HepG2 (cell line): ENCODE measurements around the gene LRRC45. TPM values are rescaled to one million over a fixed set of nuclear protein-coding genes. Genes with fewer than 3 reads are reported as not detected.

Experiments
- ATAC-seq: fragments of 200-7000 bp; cut with Tn5 transposase; 3 replicates; pipeline ENCODE4 v1.9.1; 2020; ENCODE audit warnings: mild to moderate bottlenecking, moderate library complexity
- BruUV-seq: library from RNA; stranded (reverse); fragments of 400-500 nt; replicated peaks from 2 replicates; lab custom pipeline; 2021; lab: Mats Ljungman, UMichigan
- CTCF ChIA-PET: fragments of 300-600 bp; formaldehyde crosslinking; extraction: SDS; loops from one replicate; lab custom pipeline; 2021; ENCODE audit warnings: low total read pairs, inconsistent platforms, low intra/inter-chr PET ratio; lab: Yijun Ruan, JAX
- POLR2A ChIA-PET: fragments of 350-600 bp; sonication (Branson Sonifier 250); formaldehyde crosslinking; loops from one replicate; lab custom pipeline; 2020; ENCODE audit warnings: antibody characterized with exemption, inconsistent platforms; lab: Yijun Ruan, JAX
- DNase-seq: peaks from one replicate; pipeline ENCODE4 v3.0.0-alpha.2; 2015; ENCODE audit warnings: low spot score
- FAIRE-seq: peaks from 3 replicates; lab custom pipeline; 2011; peaks lifted over from hg19 to GRCh38; lab: Jason Lieb, UNC
- H2AFZ ChIP-seq: one replicate; pipeline ENCODE4 v1.6.1; 2011; ENCODE audit warnings: low read length, inconsistent platforms
- H3K27ac ChIP-seq: fragments of 300-600 bp; 3 replicates; pipeline ENCODE4 v1.8.0; 2011; ENCODE audit warnings: mixed run types, mild to moderate bottlenecking, mixed read lengths, low read length, inconsistent platforms; ENCODE audit not compliant: insufficient read depth; ENCODE audit errors: extremely low read length
- H3K27me3 ChIP-seq, 2 experiments: fragments of 200-600 bp in 1 of 2; 2 replicates in 1 of 2; 3 replicates in 1 of 2; pipeline versions ENCODE4 v1.6.0 to v1.8.0; 2011; ENCODE audit warnings: low read length in 2 of 2, mild to moderate bottlenecking in 2 of 2, moderate library complexity in 2 of 2, inconsistent platforms in 1 of 2; ENCODE audit not compliant: insufficient read depth in 2 of 2, control insufficient read depth in 1 of 2
- H3K36me3 ChIP-seq, 2 experiments: fragments of 200-600 bp in 1 of 2; replicated peaks in 1 of 2; 2 replicates in 1 of 2; 3 replicates in 1 of 2; pipeline versions ENCODE4 v1.5.1 to v1.8.0; 2011; ENCODE audit warnings: low read length in 2 of 2, inconsistent platforms in 1 of 2; ENCODE audit not compliant: insufficient read depth in 2 of 2, control insufficient read depth in 1 of 2
- H3K4me1 ChIP-seq: 2 replicates; pipeline ENCODE4 v1.5.1; 2012; ENCODE audit warnings: low read length, inconsistent platforms; ENCODE audit not compliant: insufficient read depth
- H3K4me2 ChIP-seq: 2 replicates; pipeline ENCODE4 v1.6.0; 2011; ENCODE audit warnings: low read depth, low read length, inconsistent platforms
- H3K4me3 ChIP-seq, 3 experiments: fragments of 200-600 bp in 1 of 3; sonication (generic), shearing (Covaris generic) in 1 of 3; replicated peaks in 1 of 3; 2 replicates each; pipeline ENCODE4 v1.5.1; 2011 to 2016; ENCODE audit warnings: low read length in 3 of 3, inconsistent platforms in 2 of 3, low read depth in 2 of 3, mild to moderate bottlenecking in 2 of 3, control low read depth in 1 of 3, mixed read lengths in 1 of 3; ENCODE audit not compliant: insufficient read depth in 1 of 3
- H3K79me2 ChIP-seq: one replicate; pipeline ENCODE4 v1.6.1; 2011; ENCODE audit warnings: low read length, inconsistent platforms; ENCODE audit not compliant: insufficient read depth
- H3K9ac ChIP-seq: 2 replicates; pipeline ENCODE4 v1.6.0; 2011; ENCODE audit warnings: mild to moderate bottlenecking, low read depth, low read length, inconsistent platforms; ENCODE audit not compliant: insufficient read depth
- H3K9me3 ChIP-seq: 2 replicates; pipeline ENCODE4 v1.5.1; 2012; ENCODE audit warnings: mild to moderate bottlenecking, low read length
- H4K20me1 ChIP-seq: 2 replicates; pipeline ENCODE4 v1.6.0; 2011; ENCODE audit warnings: inconsistent platforms, mild to moderate bottlenecking, low read length, moderate library complexity; ENCODE audit not compliant: insufficient read depth
- CREM ChIP-seq, 2 experiments: sonication (generic) in 1 of 2; formaldehyde crosslinking in 1 of 2; IDR thresholded peaks; 2 replicates each; pipeline versions ENCODE4 v1.4.0 to v1.6.1; 2016 to 2020; ENCODE audit warnings: antibody characterized with exemption in 1 of 2, mild to moderate bottlenecking in 1 of 2, missing genetic modification reagents in 1 of 2
- HOXA3 ChIP-seq: sonication (generic); formaldehyde crosslinking; IDR thresholded peaks from 2 replicates; pipeline ENCODE4 v1.5.0; 2020; ENCODE audit warnings: missing genetic modification reagents
- IKZF5 ChIP-seq: IDR thresholded peaks from 2 replicates; pipeline ENCODE4 v1.6.1; 2018; ENCODE audit warnings: missing genetic modification reagents, mild to moderate bottlenecking, missing compliant biosample characterization
- IRX3 ChIP-seq: sonication (generic); formaldehyde crosslinking; IDR thresholded peaks from 2 replicates; pipeline ENCODE4 v1.8.1; 2023; ENCODE audit warnings: mild to moderate bottlenecking, low read depth, missing genetic modification reagents, borderline replicate concordance
- KLF11 ChIP-seq: IDR thresholded peaks from 2 replicates; pipeline ENCODE4 v1.6.1; 2016; ENCODE audit warnings: missing compliant biosample characterization
- NFIC ChIP-seq: IDR thresholded peaks from 2 replicates; pipeline ENCODE4 v1.6.1; 2012; ENCODE audit warnings: mild to moderate bottlenecking, low read length, inconsistent platforms
- PHF8 ChIP-seq: sonication (generic); formaldehyde crosslinking; IDR thresholded peaks from 2 replicates; pipeline ENCODE4 v1.5.0; 2020; ENCODE audit warnings: missing genetic modification reagents
- SOX13 ChIP-seq, 3 experiments: fragments of 450-650 bp in 1 of 3; sonication (generic) in 1 of 3; formaldehyde crosslinking in 1 of 3; IDR thresholded peaks in 2 of 3; conservative IDR thresholded peaks in 1 of 3; 2 replicates each; pipeline versions ENCODE4 v1.5.0 to v1.6.1; 2016 to 2020; ENCODE audit warnings: antibody characterized with exemption in 1 of 3, mild to moderate bottlenecking in 1 of 3, missing compliant biosample characterization in 1 of 3, missing genetic modification reagents in 1 of 3, moderate library complexity in 1 of 3
- ZFAT ChIP-seq: sonication (generic); formaldehyde crosslinking; conservative IDR thresholded peaks from 2 replicates; pipeline ENCODE4 v1.8.1; 2023; ENCODE audit warnings: missing genetic modification reagents, inconsistent platforms
- ZNF281 ChIP-seq: sonication (generic); formaldehyde crosslinking; IDR thresholded peaks from 2 replicates; pipeline ENCODE4 v1.4.0; 2020; ENCODE audit warnings: missing genetic modification reagents, borderline replicate concordance
- ZNF337 ChIP-seq: sonication (generic); formaldehyde crosslinking; IDR thresholded peaks from 2 replicates; pipeline ENCODE4 v1.5.1; 2020; ENCODE audit warnings: missing genetic modification reagents, low read depth, mild to moderate bottlenecking, borderline replicate concordance
- ZNF446 ChIP-seq: sonication (generic); formaldehyde crosslinking; IDR thresholded peaks from 2 replicates; pipeline ENCODE4 v1.5.0; 2020; ENCODE audit warnings: mild to moderate bottlenecking, missing genetic modification reagents
- ZNF577 ChIP-seq: sonication (generic); formaldehyde crosslinking; IDR thresholded peaks from 2 replicates; pipeline ENCODE4 v1.4.0; 2020; ENCODE audit warnings: mild to moderate bottlenecking, low read depth, missing genetic modification reagents, borderline replicate concordance
- ZNF687 ChIP-seq: sonication (generic); formaldehyde crosslinking; IDR thresholded peaks from 2 replicates; pipeline ENCODE4 v1.5.1; 2020; ENCODE audit warnings: mild to moderate bottlenecking, missing genetic modification reagents, moderate library complexity
- WGBS: methylation state at CpG from one replicate; pipeline ENCODE4 v1.1.6; 2017; ENCODE audit warnings: low lambda C conversion rate; 5-methylcytosine and 5-hydroxymethylcytosine counted together
- in situ Hi-C: cut with HindIII; loops from 2 replicates; pipeline ENCODE4 v1.10.0; 2017; ENCODE audit warnings: low pct_unique_long_range_greater_than_20kb; ENCODE audit not compliant: extremely low pct_ligation_motif_present
- intact Hi-C: fragments of 100-400 bp; cut with micrococcal nuclease; formaldehyde crosslinking; loops from one replicate; pipeline ENCODE4 v1.10.0; 2022; ENCODE audit not compliant: unreplicated experiment
- polyA plus RNA-seq, 8 experiments: library from polyadenylated mRNA; depleted of rRNA in 3 of 8; stranded (reverse) in 7 of 8; unstranded in 1 of 8; fragments of >200 nt; fragmentation: Illumina TruSeq in 4 of 8; extraction: Trizol in 4 of 8; gene quantifications; 2 replicates each; pipeline versions ENCODE4 v1.2.1 to v1.2.3, GENCODE V29; 2011 to 2016; ENCODE audit warnings: low read depth in 4 of 8, missing spikeins in 1 of 8, mixed read lengths in 1 of 8; ENCODE audit not compliant: insufficient read depth in 1 of 8
- total RNA-seq, 5 experiments: library from RNA; depleted of rRNA; stranded (reverse); fragments of >200 nt; fragmentation: Illumina TruSeq; extraction: Trizol; gene quantifications; 2 replicates each; pipeline ENCODE4 v1.2.3, GENCODE V29; 2016; ENCODE audit warnings: low read depth in 1 of 5

Gene LRRC45
- total and polyA plus RNA-seq, 2 of the 13 experiments (the other 11 are each of a cell fraction or from before 2014, with no cell fraction given): 11.6 to 48.1 TPM

GRCh38 chr17:82062076-82062983, 39.2 kb downstream of the LRRC45 start:
- Histone ChIP-seq H3K4me3 (no peak overlapping the region), H3K79me2 (peaks cover 20% of the 10 kb centered on the region), H3K4me2 (no peak overlapping the region), H3K36me3 (peaks cover 35 to 54% of the 10 kb centered on the region in 2 experiments), H3K9ac (no peak overlapping the region), H2AFZ (no peak overlapping the region), H4K20me1 (no peaks in the 10 kb centered on the region), H3K27me3 (no peaks in the 10 kb centered on the region), H3K9me3 (no peaks in the 10 kb centered on the region), H3K27ac (no peak overlapping the region), H3K4me1 (peaks cover 41% of the 10 kb centered on the region)
- in situ Hi-C loops: no loop called here
- no TSS peak for BruUV-seq
- ChIA-PET CTCF (no interaction called here), POLR2A (no interaction called here)
- FAIRE-seq (no peak), ATAC-seq (peak; percentile 40), DNase-seq (no peak)
- intact Hi-C loops: no loop called here
- 97% methylated on average over 19 of the region's 24 CpGs for WGBS
- TF ChIP-seq HOXA3 (0 out of 2 replicates have a peak, but pooled peaks have one; percentile 19), ZNF446 (CRISPR knock-in tag) (no peak), ZFAT (CRISPR knock-in tag) (no peak), PHF8 (CRISPR knock-in tag) (no peak), ZNF687 (CRISPR knock-in tag) (peak; percentile 35; the same call in 1 of the 2 replicates), CREM (IDR thresholded peaks at IDR 0.05) (no peak), CREM (CRISPR knock-in tag; IDR thresholded peaks at IDR 0.05) (no peak), KLF11 (no peak), ZNF577 (CRISPR knock-in tag) (no peak), SOX13 (IDR thresholded peaks at IDR 0.05) (no peak), SOX13 (CRISPR knock-in tag; conservative IDR thresholded peaks at IDR 0.05 in 1 of 2, IDR thresholded peaks at IDR 0.05 in 1 of 2) (no peak), ZNF337 (CRISPR knock-in tag) (no peak), IRX3 (CRISPR knock-in tag) (no peak), ZNF281 (CRISPR knock-in tag) (no peak), NFIC (no peak), IKZF5 (CRISPR knock-in tag) (no peak)
